Keratinocyte (primary cell): ENCODE results near the gene CCDC178. TPM values are rescaled to one million over a fixed set of nuclear protein-coding genes. Genes with fewer than 3 reads are reported as not detected.

Experiments used
- DNase-seq: peaks from one replicate; pipeline ENCODE4 v3.0.0-alpha.2; 2011; ENCODE audit warnings: low read depth, missing footprints, low spot score
- FAIRE-seq: peaks from 2 replicates; lab custom pipeline; 2011; peaks lifted over from hg19 to GRCh38; lab: Jason Lieb, UNC
- H2AFZ ChIP-seq: 2 replicates; pipeline ENCODE4 v1.6.0; 2012; ENCODE audit warnings: low read length, control low read depth, inconsistent platforms; ENCODE audit not compliant: control insufficient read depth
- H3K27ac ChIP-seq: 2 replicates; pipeline ENCODE4 v1.5.1; 2011; ENCODE audit warnings: low read length; ENCODE audit not compliant: control insufficient read depth, insufficient read depth
- H3K27me3 ChIP-seq: 3 replicates; pipeline ENCODE4 v1.6.0; 2011; ENCODE audit warnings: low read length; ENCODE audit not compliant: control insufficient read depth, insufficient read depth; ENCODE audit errors: extremely low read depth
- H3K36me3 ChIP-seq, 2 experiments: 2 replicates in 1 of 2; 3 replicates in 1 of 2; pipeline ENCODE4 v1.5.1; 2011; ENCODE audit warnings: low read length in 2 of 2, mild to moderate bottlenecking in 1 of 2; ENCODE audit not compliant: control insufficient read depth in 2 of 2, insufficient read depth in 2 of 2; ENCODE audit errors: extremely low read depth in 1 of 2
- H3K4me1 ChIP-seq: 3 replicates; pipeline ENCODE4 v1.5.1; 2011; ENCODE audit warnings: low read length; ENCODE audit not compliant: control insufficient read depth, insufficient read depth; ENCODE audit errors: extremely low read depth
- H3K4me2 ChIP-seq: 3 replicates; pipeline ENCODE4 v1.6.0; 2011; ENCODE audit warnings: low read depth, low read length; ENCODE audit not compliant: control insufficient read depth, insufficient read depth; ENCODE audit errors: extremely low read depth
- H3K4me3 ChIP-seq, 3 experiments: fragments of 200-600 bp in 1 of 3; sonication (generic) in 1 of 3; 2 replicates in 2 of 3; 3 replicates in 1 of 3; pipeline ENCODE4 v1.5.1; 2011 to 2016; ENCODE audit warnings: low read length in 3 of 3, mild to moderate bottlenecking in 3 of 3, control low read depth in 2 of 3, inconsistent platforms in 1 of 3, low read depth in 1 of 3, mixed read lengths in 1 of 3, mixed run types in 1 of 3, moderate library complexity in 1 of 3; ENCODE audit not compliant: control insufficient read depth in 2 of 3, insufficient read depth in 2 of 3; ENCODE audit errors: extremely low read depth in 1 of 3
- H3K79me2 ChIP-seq: 2 replicates; pipeline ENCODE4 v1.6.0; 2012; ENCODE audit warnings: low read length; ENCODE audit not compliant: control insufficient read depth, insufficient read depth
- H3K9ac ChIP-seq: 3 replicates; pipeline ENCODE4 v1.6.0; 2011; ENCODE audit warnings: low read length; ENCODE audit not compliant: control insufficient read depth, insufficient read depth; ENCODE audit errors: extremely low read depth
- H3K9me1 ChIP-seq: 3 replicates; pipeline ENCODE4 v1.6.0; 2011; ENCODE audit warnings: low read length; ENCODE audit not compliant: control insufficient read depth, insufficient read depth; ENCODE audit errors: extremely low read depth
- H3K9me3 ChIP-seq: 2 replicates; pipeline ENCODE4 v1.5.1; 2012; ENCODE audit warnings: low read depth, low read length; ENCODE audit not compliant: control insufficient read depth
- H4K20me1 ChIP-seq: 3 replicates; pipeline ENCODE4 v1.6.0; 2011; ENCODE audit warnings: low read length; ENCODE audit not compliant: control insufficient read depth, insufficient read depth; ENCODE audit errors: extremely low read depth
- CTCF ChIP-seq, 3 experiments: IDR thresholded peaks in 1 of 3; conservative IDR thresholded peaks in 1 of 3; optimal IDR thresholded peaks in 1 of 3; 2 replicates in 2 of 3; 3 replicates in 1 of 3; pipeline versions ENCODE3 to v1.5.1; 2011; ENCODE audit warnings: low read length in 3 of 3, mild to moderate bottlenecking in 3 of 3, moderate library complexity in 2 of 3, control low read depth in 1 of 3, inconsistent platforms in 1 of 3; ENCODE audit not compliant: insufficient read depth in 2 of 3; ENCODE audit errors: extremely low read depth in 1 of 3
- EZH2 ChIP-seq: IDR thresholded peaks from one replicate; pipeline ENCODE4 v1.6.1; 2012; ENCODE audit warnings: inconsistent platforms, mild to moderate bottlenecking, low read length, moderate library complexity
- dilution Hi-C: fragments of 300-500 bp; cut with MboI; formaldehyde crosslinking; loops from one replicate; pipeline ENCODE4 v1.7.0; 2020; ENCODE audit warnings: low sequenced_read_pairs; ENCODE audit not compliant: extremely low pct_ligation_motif_present
- polyA plus RNA-seq, 5 experiments: library from polyadenylated mRNA; depleted of rRNA in 3 of 5; stranded (reverse) in 3 of 5; stranded (forward) in 1 of 5; unstranded in 1 of 5; fragments of >200 nt; gene quantifications; 1 replicate in 1 of 5; 2 replicates in 3 of 5; 3 replicates in 1 of 5; pipeline versions ENCODE4 v1.2.1 to v1.2.3, GENCODE V29; 2011 to 2012; ENCODE audit warnings: missing spikeins in 2 of 5, low read depth in 1 of 5, low replicate concordance in 1 of 5

The CCDC178 gene
- polyA plus RNA-seq, 1 donor (not counting 4 experiments of a cell fraction or from before 2014, with no cell fraction given), result 0.14 TPM

- Histone ChIP-seq H3K9me1 (no peaks in the 10 kb centered on the region), H3K27ac (no peak overlapping the region), H3K9ac (no peak overlapping the region), H3K79me2 (no peaks in the 10 kb centered on the region), H3K4me1 (no peaks in the 10 kb centered on the region), H3K27me3 (no peaks in the 10 kb centered on the region), H2AFZ (no peak overlapping the region), H4K20me1 (no peaks in the 10 kb centered on the region), H3K36me3 (no peaks in the 10 kb centered on the region), H3K4me3 (no peak overlapping the region), H3K9me3 (no peaks in the 10 kb centered on the region), H3K4me2 (no peak overlapping the region)
- dilution Hi-C loops, result no loop called here
- no peak for TF ChIP-seq EZH2
- TF ChIP-seq CTCF (optimal IDR thresholded peaks at IDR 0.05 in 1 of 3, IDR thresholded peaks at IDR 0.05 in 1 of 3, conservative IDR thresholded peaks at IDR 0.05 in 1 of 3; ENCODE audit: extremely low read depth in 1 of 3, insufficient read depth in 2 of 3, low read length in 3 of 3), result no peak
- FAIRE-seq, result no peak
- DNase-seq, result no peak
These were observed 550.6 kb downstream of the CCDC178 start for GRCh38 chr18:32889615-32890593.

GRCh38 chr18:32888306-32888705, 552.2 kb downstream of the CCDC178 start:
- Histone ChIP-seq H3K4me1 (no peaks in the 10 kb centered on the region), H3K9ac (no peak overlapping the region), H3K27me3 (no peaks in the 10 kb centered on the region), H3K9me3 (no peaks in the 10 kb centered on the region), H2AFZ (no peak overlapping the region), H3K4me2 (no peak overlapping the region), H3K27ac (no peak overlapping the region), H4K20me1 (no peaks in the 10 kb centered on the region), H3K79me2 (no peaks in the 10 kb centered on the region), H3K9me1 (no peaks in the 10 kb centered on the region), H3K4me3 (no peak overlapping the region), H3K36me3 (no peaks in the 10 kb centered on the region)
- TF ChIP-seq CTCF (optimal IDR thresholded peaks at IDR 0.05 in 1 of 3, IDR thresholded peaks at IDR 0.05 in 1 of 3, conservative IDR thresholded peaks at IDR 0.05 in 1 of 3; ENCODE audit: extremely low read depth in 1 of 3, insufficient read depth in 2 of 3, low read length in 3 of 3) (no peak), EZH2 (no peak)
- DNase-seq (no peak), FAIRE-seq (no peak)
- dilution Hi-C loops, result no loop called here

Other genes with a start within 250 kb of the CCDC178 start
- 0.01 TPM in 1 of 3 replicates, not detected in the others for gene ASXL3, start 137.5 kb upstream of the CCDC178 start, polyA plus RNA-seq